Mucosa of descending colon (tissue), 3 donors: ENCODE data around the gene ADGRF3. TPM values are rescaled to one million over a fixed set of nuclear protein-coding genes. Genes with fewer than 3 reads are reported as not detected.
A peak's percentile ranks its signal among the peaks of the same experiment; 100 is the strongest.
"Not testable (repeated sequence)": the region's sequence is repeated elsewhere in the genome, so short reads cannot be mapped to it uniquely, and the experiment has no call there.

Source experiments
- ATAC-seq: fragments of 200-7000 bp; cut with Tn5 transposase; one replicate; pipeline ENCODE4 v1.9.1; 2020; ENCODE audit warnings: mild to moderate bottlenecking, moderate library complexity
- DNase-seq, 3 donors: peaks; one replicate each; pipeline ENCODE4 v3.0.0-alpha.2; 2020
- H3K36me3 ChIP-seq: fragments of 200-600 bp; one replicate; pipeline ENCODE4 v1.8.0; 2021; ENCODE audit warnings: low read depth, mild to moderate bottlenecking
- H3K4me1 ChIP-seq: fragments of 200-600 bp; one replicate; pipeline ENCODE4 v1.8.0; 2021; ENCODE audit warnings: low read depth, mild to moderate bottlenecking
- H3K4me3 ChIP-seq: fragments of 200-600 bp; one replicate; pipeline ENCODE4 v1.8.0; 2021; ENCODE audit warnings: mild to moderate bottlenecking
- H3K9me3 ChIP-seq: fragments of 200-600 bp; one replicate; pipeline ENCODE4 v1.8.0; 2021; ENCODE audit warnings: mild to moderate bottlenecking
- intact Hi-C, 2 donors: fragments of 100-400 bp; cut with DNase I in 1 of 2; cut with micrococcal nuclease in 1 of 2; formaldehyde crosslinking; loops; one replicate each; pipeline versions ENCODE4 v1.11.0 to v1.11.1; 2022; cut with DNase I, micrococcal nuclease
- total RNA-seq, 3 donors: library from RNA; stranded (reverse); fragmentation: NEBNext Ultra II Directional in 2 of 3; extraction: Animal tissue kit (Norgen Biotek cat#: 25700) in 2 of 3; gene quantifications; one replicate each; pipeline versions ENCODE4 v1.2.1 to v1.2.4, GENCODE V29; 2021 to 2023
- TF ChIP-seq, protein P1 (sequence below): fragments of 200-600 bp; IDR thresholded peaks from one replicate; pipeline ENCODE4 v1.8.0; 2022; ENCODE audit warnings: antibody characterized with exemption, mild to moderate bottlenecking
- donor health status: DM: no; HTN: no; CAD: no; lungs with moderate emphysema.
- donor health status: DM: no; HTN: no; CAD: no.
- donor health status: DM: no; HTN: yes; CAD: no.

Gene ADGRF3
- total RNA-seq, 3 donors from 2014 or later, result 0.13 to 0.77 (median 0.32) TPM

DNA sequence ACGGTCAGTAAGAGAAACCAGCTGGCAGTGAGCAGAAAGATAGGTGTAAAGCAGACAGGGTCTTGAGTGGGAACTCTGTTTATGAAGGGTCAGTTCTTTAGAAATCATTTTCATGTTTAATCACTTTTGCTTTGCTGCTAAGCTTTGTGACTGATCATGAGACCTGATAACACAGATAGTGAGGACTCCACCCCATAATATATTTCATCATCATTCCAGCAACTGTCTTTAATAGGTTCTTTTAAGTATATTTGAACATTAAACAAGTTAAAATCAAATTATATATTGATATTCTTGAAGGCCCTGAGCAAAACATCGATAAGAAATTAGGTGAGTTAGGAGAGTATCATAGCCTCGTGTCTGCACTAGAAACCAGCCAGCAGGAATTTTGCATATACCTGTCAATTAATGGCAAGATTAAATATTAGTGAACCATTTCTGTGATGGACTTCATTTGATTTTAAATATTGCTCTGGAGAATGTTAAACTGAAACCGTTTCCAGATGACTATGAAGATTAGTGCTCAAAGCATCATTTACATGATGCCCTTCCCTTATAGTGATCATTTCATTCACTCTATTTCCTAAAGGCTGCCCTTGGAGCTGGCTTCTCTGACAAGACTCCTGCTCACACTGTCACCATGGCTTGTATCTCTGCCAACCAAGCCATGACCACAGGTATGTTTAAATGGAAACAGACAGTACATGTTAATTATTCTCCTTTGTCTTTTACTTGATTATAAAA is 69.9 kb downstream of the ADGRF3 start:
- Histone ChIP-seq H3K36me3 (no peaks in the 10 kb centered on the region), H3K4me3 (no peak overlapping the region), H3K4me1 (no peaks in the 10 kb centered on the region), H3K9me3 (no peaks in the 10 kb centered on the region)
- intact Hi-C loops, result no loop called here
- TF ChIP-seq, protein P1, sequence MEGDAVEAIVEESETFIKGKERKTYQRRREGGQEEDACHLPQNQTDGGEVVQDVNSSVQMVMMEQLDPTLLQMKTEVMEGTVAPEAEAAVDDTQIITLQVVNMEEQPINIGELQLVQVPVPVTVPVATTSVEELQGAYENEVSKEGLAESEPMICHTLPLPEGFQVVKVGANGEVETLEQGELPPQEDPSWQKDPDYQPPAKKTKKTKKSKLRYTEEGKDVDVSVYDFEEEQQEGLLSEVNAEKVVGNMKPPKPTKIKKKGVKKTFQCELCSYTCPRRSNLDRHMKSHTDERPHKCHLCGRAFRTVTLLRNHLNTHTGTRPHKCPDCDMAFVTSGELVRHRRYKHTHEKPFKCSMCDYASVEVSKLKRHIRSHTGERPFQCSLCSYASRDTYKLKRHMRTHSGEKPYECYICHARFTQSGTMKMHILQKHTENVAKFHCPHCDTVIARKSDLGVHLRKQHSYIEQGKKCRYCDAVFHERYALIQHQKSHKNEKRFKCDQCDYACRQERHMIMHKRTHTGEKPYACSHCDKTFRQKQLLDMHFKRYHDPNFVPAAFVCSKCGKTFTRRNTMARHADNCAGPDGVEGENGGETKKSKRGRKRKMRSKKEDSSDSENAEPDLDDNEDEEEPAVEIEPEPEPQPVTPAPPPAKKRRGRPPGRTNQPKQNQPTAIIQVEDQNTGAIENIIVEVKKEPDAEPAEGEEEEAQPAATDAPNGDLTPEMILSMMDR, result no peak
- ATAC-seq (no peak), DNase-seq (no peak)

DNA sequence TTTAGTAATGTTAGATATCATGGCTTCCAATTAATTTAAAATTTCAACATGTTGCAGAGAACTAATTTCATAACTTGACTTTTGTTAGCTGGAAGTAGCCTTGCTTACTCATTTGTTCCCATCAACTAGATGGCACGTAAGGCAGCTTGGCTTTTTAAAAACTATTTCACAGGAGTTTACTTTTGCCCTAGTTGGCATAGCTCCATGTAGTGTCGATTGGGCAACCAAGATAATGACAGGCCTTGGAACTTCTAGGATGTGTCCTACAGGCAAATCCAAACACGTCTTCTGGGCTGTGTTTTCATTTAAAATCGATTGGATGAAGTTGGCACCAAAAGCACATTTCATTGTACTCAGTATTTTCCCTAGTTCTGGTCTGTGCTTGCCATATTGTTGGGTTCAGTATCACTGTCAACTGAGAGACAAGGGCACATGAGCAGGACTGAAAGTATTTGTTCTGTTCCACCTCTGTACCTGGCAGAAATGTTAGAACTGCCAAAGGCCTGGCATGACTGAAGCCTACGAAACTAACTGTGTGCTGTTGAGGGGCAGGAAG is 72.5 kb downstream of the ADGRF3 start:
- ATAC-seq (peak; percentile 76), DNase-seq (peak in 1 of 3 donors; percentile 48)
- TF ChIP-seq, protein P1, result no peak
- intact Hi-C loops, result no loop called here
- H3K36me3 ChIP-seq, result no peaks in the 10 kb centered on the region
- H3K4me1 ChIP-seq, result no peaks in the 10 kb centered on the region
- H3K9me3 ChIP-seq, result no peaks in the 10 kb centered on the region
- H3K4me3 ChIP-seq, result no peak overlapping the region

- no peak for ATAC-seq
- Histone ChIP-seq H3K36me3 (no peaks in the 10 kb centered on the region), H3K9me3 (no peaks in the 10 kb centered on the region), H3K4me1 (no peaks in the 10 kb centered on the region), H3K4me3 (no peak overlapping the region)
- TF ChIP-seq, protein P1, result no peak
- no peak for DNase-seq
- intact Hi-C loops, result no loop called here
These were observed 73.1 kb downstream of the ADGRF3 start for GRCh38 chr2:26273501-26273900.

GRCh38 chr2:26270373-26270772 is 76.2 kb downstream of the ADGRF3 start:
- Histone ChIP-seq H3K4me3 (no peak overlapping the region), H3K9me3 (no peaks in the 10 kb centered on the region), H3K4me1 (no peaks in the 10 kb centered on the region), H3K36me3 (no peaks in the 10 kb centered on the region)
- DNase-seq (no peak), ATAC-seq (no peak)
- TF ChIP-seq, protein P1, result no peak
- intact Hi-C loops, result no loop called here

DNA sequence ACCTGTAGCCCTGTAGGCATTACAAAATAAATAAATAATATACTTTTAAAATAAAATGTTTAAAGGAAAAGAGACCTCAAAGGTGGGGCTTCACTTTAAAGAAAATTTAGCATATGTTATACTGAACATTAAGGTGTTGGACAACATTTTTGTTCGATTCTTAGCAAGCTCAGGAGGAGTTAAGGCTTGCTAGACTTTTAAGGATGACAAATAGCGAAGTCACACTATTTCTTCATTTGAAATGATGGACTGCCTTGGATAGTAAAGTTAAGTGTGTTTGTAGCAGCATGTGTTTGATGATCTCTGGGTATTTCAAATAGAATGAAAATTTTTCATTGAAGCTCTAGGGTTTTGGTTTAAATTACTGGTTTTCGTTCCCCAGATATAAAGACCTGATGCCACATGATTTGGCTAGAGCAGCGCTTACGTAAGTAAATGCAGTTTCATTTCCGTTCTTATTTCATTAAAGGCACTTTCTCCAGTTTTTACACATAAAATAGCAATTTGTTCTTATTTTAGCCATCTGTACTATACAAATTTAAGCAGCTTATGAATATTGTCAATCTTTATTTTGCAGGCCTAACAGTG is 76.9 kb downstream of the ADGRF3 start:
- intact Hi-C loops, result no loop called here

DNA sequence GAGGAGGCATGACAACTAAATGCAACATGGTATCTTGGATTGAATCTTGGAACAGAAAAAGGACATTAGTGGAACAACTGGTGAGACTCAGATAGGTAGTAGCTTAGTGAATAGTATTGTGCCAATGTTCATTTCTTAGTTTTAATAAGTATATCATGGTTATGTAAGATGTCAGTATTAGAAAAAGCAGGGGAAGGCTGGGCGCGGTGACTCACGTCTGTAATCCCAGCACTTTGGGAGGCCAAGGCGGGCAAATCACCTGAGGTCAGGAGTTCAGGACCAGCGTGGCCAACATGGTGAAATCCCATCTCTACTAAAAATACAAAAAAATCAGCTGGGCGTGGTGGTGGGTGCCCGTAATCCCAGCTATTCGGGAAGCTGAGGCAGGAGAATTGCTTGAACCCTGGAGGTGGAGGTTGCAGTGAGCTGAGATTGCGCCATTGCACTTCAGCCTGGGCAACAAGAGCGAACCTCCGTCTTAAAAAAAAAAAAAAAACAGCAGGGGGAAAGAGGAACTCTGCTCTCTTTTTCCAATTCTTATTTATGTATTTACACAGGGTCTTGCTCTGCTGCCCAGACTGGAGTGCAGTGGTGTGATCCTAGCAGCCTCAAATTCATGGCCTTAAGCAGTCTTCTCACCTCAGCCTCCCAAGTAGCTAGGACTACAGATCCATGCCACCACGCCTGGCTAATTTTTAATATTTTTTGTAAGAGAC is 77.8 kb downstream of the ADGRF3 start:
- DNase-seq, H3K36me3 ChIP-seq, H3K4me3 ChIP-seq, ATAC-seq, H3K4me1 ChIP-seq, intact Hi-C loops, H3K9me3 ChIP-seq: not testable (repeated sequence)

More for the DNA sequence above, 76.9 kb downstream of the ADGRF3 start:
- Histone ChIP-seq H3K36me3 (no peaks in the 10 kb centered on the region), H3K4me3 (no peak overlapping the region), H3K4me1 (no peaks in the 10 kb centered on the region), H3K9me3 (no peaks in the 10 kb centered on the region)
- TF ChIP-seq, protein P1, result no peak
- ATAC-seq (no peak), DNase-seq (no peak)
